Measurements from ENCODE around the gene MAGI1.

MAGI1 gene

GRCh38 chr3:66038726-66039589 is at the start of gene MAGI1:
MAGI1 (minus strand) TSS chr3:66038918; CDS start chr3:66038308, 610 bp downstream.
- Histone ChIP-seq H3K4me1 (ENCODE audit: control insufficient read depth, insufficient read depth, low read length) (no peaks in the 10 kb centered on the region), H3K27me3 (ENCODE audit: control insufficient read depth, insufficient read depth, low read length) (no peaks in the 10 kb centered on the region), H3K9ac (ENCODE audit: low read length) (peak within 1 kb of the TSS; percentile 29), H3K27ac (ENCODE audit: low read depth, low read length) (peak within 1 kb of the TSS; percentile 85), H3K4me3 (ENCODE audit: low read length) (peak within 1 kb of the TSS; percentile 87), H3K36me3 (ENCODE audit: control insufficient read depth, insufficient read depth, low read length) (no peaks in the 10 kb centered on the region)

DNA sequence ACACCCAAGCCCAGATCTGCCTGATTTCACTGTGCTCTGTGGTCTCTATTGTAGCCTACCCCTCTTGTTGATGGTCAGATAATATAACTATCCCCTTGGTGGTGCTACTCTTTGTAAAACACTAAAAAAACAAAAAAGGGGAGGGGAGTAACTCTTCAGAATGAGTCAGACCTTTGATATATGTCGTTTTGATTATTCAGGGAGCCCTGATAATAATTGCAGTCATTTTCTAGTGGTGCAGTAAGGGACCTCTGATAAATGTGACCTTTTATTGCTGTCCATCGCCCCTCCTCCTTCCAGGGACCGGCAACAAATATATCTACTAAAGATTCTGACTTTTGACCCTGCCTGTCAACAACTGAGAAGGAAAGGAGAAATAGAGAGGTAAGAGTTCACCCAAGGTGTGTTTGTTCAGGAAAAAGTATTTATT is 45.1 kb upstream of the MAGI1 start:
- no peaks in the 10 kb centered on the region for H3K27me3 ChIP-seq (ENCODE audit: control insufficient read depth, insufficient read depth, low read length)
- no peaks in the 10 kb centered on the region for H3K4me1 ChIP-seq (ENCODE audit: control insufficient read depth, insufficient read depth, low read length)
- no peak overlapping the region for H3K4me3 ChIP-seq (ENCODE audit: low read length)
- H3K36me3 ChIP-seq (ENCODE audit: control insufficient read depth, insufficient read depth, low read length) = no peaks in the 10 kb centered on the region
- no peak overlapping the region for H3K9ac ChIP-seq (ENCODE audit: low read length)
- H3K27ac ChIP-seq (ENCODE audit: low read depth, low read length) = no peak overlapping the region

GRCh38 chr3:66083096-66083678 is 44.5 kb upstream of the MAGI1 start:
- no peaks in the 10 kb centered on the region for H3K36me3 ChIP-seq (ENCODE audit: control insufficient read depth, insufficient read depth, low read length)
- H3K4me1 ChIP-seq (ENCODE audit: control insufficient read depth, insufficient read depth, low read length) = no peaks in the 10 kb centered on the region
- no peaks in the 10 kb centered on the region for H3K27me3 ChIP-seq (ENCODE audit: control insufficient read depth, insufficient read depth, low read length)
- no peak overlapping the region for H3K9ac ChIP-seq (ENCODE audit: low read length)
- H3K27ac ChIP-seq (ENCODE audit: low read depth, low read length) = no peak overlapping the region
- H3K4me3 ChIP-seq (ENCODE audit: low read length) = no peak overlapping the region

DNA sequence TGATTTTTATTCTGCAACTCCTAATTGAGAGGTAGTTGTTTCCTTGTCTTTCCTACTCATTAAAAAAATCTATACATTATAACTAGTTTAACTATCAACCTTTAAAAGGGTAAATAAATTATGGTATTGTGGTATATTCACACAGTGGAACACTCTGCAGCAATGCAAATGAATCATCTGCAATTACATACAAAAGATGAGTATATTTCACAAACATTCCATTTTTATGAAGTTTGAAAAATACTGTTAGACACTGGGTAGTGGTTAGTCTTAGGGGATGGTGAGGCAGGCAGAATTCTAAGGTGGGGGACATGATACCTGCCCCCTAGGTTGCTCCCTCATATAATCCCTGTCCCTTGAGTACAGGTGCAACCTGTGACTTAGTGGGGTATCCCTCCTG is 44.0 kb upstream of the MAGI1 start:
- Histone ChIP-seq H3K27ac (ENCODE audit: low read depth, low read length) (no peak overlapping the region), H3K27me3 (ENCODE audit: control insufficient read depth, insufficient read depth, low read length) (no peaks in the 10 kb centered on the region), H3K9ac (ENCODE audit: low read length) (no peak overlapping the region), H3K4me1 (ENCODE audit: control insufficient read depth, insufficient read depth, low read length) (no peaks in the 10 kb centered on the region), H3K4me3 (ENCODE audit: low read length) (no peak overlapping the region), H3K36me3 (ENCODE audit: control insufficient read depth, insufficient read depth, low read length) (no peaks in the 10 kb centered on the region)

GRCh38 chr3:66080167-66080566 is 41.4 kb upstream of the MAGI1 start:
- Histone ChIP-seq H3K4me1 (ENCODE audit: control insufficient read depth, insufficient read depth, low read length) (no peaks in the 10 kb centered on the region), H3K27me3 (ENCODE audit: control insufficient read depth, insufficient read depth, low read length) (no peaks in the 10 kb centered on the region), H3K27ac (ENCODE audit: low read depth, low read length) (no peak overlapping the region), H3K9ac (ENCODE audit: low read length) (no peak overlapping the region), H3K36me3 (ENCODE audit: control insufficient read depth, insufficient read depth, low read length) (no peaks in the 10 kb centered on the region), H3K4me3 (ENCODE audit: low read length) (no peak overlapping the region)

DNA sequence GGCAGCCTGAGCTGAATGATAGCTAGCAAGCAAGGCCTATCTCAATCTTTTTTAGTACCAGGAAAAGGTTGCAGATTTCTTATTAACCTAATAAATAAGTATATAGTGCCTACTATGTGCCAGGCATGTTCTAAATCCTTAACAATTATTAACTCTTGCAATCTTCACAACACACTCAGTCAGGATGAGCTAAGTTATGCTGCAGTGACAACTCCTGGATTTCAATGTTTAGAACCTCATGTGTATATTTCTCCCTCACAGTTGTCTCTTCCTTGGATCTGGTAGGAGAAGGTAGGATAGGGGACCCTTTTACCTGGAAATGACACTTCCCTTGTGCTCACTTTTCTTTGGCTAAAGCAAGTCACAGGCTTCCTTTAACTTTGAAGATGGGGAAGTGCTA is 39.3 kb upstream of the MAGI1 start:
- H3K4me1 ChIP-seq (ENCODE audit: control insufficient read depth, insufficient read depth, low read length) = no peaks in the 10 kb centered on the region
- no peaks in the 10 kb centered on the region for H3K36me3 ChIP-seq (ENCODE audit: control insufficient read depth, insufficient read depth, low read length)
- no peak overlapping the region for H3K27ac ChIP-seq (ENCODE audit: low read depth, low read length)
- no peaks in the 10 kb centered on the region for H3K27me3 ChIP-seq (ENCODE audit: control insufficient read depth, insufficient read depth, low read length)
- H3K9ac ChIP-seq (ENCODE audit: low read length) = no peak overlapping the region
- H3K4me3 ChIP-seq (ENCODE audit: low read length) = no peak overlapping the region

DNA sequence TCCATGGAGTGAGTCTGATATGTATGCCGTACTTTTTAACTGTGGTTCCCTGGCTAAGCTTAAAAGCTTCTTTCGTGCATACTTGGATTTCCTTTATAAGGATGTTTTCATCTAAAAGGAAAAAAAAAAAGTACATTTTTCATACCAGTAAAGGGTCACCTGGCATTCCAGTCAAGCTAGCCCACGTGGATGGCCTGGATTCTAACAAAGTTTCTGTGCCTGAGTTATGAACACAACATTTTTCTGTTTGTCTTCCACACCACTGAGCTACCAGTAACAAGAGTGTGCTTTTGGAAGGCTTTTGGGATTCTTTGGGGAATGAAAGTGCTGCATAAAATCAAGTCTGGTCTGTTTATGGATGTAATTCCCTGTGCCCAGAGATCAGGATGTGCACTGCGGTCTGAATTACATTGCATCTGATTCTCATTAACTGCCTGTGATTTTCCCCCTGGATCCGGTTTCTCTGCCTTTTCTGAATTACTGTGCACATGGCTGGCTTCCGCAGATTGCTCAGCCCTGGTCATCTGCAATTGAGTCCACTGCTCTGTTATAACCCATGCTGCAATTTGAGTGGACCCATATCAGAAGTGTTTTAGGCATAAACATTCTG is 38.2 kb upstream of the MAGI1 start:
- no peak overlapping the region for H3K27ac ChIP-seq (ENCODE audit: low read depth, low read length)
- no peaks in the 10 kb centered on the region for H3K4me1 ChIP-seq (ENCODE audit: control insufficient read depth, insufficient read depth, low read length)
- no peak overlapping the region for H3K9ac ChIP-seq (ENCODE audit: low read length)
- H3K4me3 ChIP-seq (ENCODE audit: low read length) = no peak overlapping the region
- H3K36me3 ChIP-seq (ENCODE audit: control insufficient read depth, insufficient read depth, low read length) = no peaks in the 10 kb centered on the region
- H3K27me3 ChIP-seq (ENCODE audit: control insufficient read depth, insufficient read depth, low read length) = no peaks in the 10 kb centered on the region

- no peak overlapping the region for H3K27ac ChIP-seq (ENCODE audit: low read depth, low read length)
- H3K9ac ChIP-seq (ENCODE audit: low read length) = no peak overlapping the region
- H3K4me3 ChIP-seq (ENCODE audit: low read length) = no peak overlapping the region
- H3K4me1 ChIP-seq (ENCODE audit: control insufficient read depth, insufficient read depth, low read length) = no peaks in the 10 kb centered on the region
- no peaks in the 10 kb centered on the region for H3K27me3 ChIP-seq (ENCODE audit: control insufficient read depth, insufficient read depth, low read length)
- H3K36me3 ChIP-seq (ENCODE audit: control insufficient read depth, insufficient read depth, low read length) = no peaks in the 10 kb centered on the region
Measured at GRCh38 chr3:66075281-66075680, 36.6 kb upstream of the MAGI1 start.

- H3K27ac ChIP-seq (ENCODE audit: low read depth, low read length) = no peak overlapping the region
- H3K36me3 ChIP-seq (ENCODE audit: control insufficient read depth, insufficient read depth, low read length) = no peaks in the 10 kb centered on the region
- no peak overlapping the region for H3K4me3 ChIP-seq (ENCODE audit: low read length)
- no peaks in the 10 kb centered on the region for H3K27me3 ChIP-seq (ENCODE audit: control insufficient read depth, insufficient read depth, low read length)
- no peaks in the 10 kb centered on the region for H3K4me1 ChIP-seq (ENCODE audit: control insufficient read depth, insufficient read depth, low read length)
- no peak overlapping the region for H3K9ac ChIP-seq (ENCODE audit: low read length)
Measured at GRCh38 chr3:66073464-66074141, 34.9 kb upstream of the MAGI1 start.

GRCh38 chr3:66068255-66068654 is 29.5 kb upstream of the MAGI1 start:
- H3K4me3 ChIP-seq (ENCODE audit: low read length) = no peak overlapping the region
- no peak overlapping the region for H3K9ac ChIP-seq (ENCODE audit: low read length)
- H3K27me3 ChIP-seq (ENCODE audit: control insufficient read depth, insufficient read depth, low read length) = no peaks in the 10 kb centered on the region
- no peak overlapping the region for H3K27ac ChIP-seq (ENCODE audit: low read depth, low read length)
- no peaks in the 10 kb centered on the region for H3K4me1 ChIP-seq (ENCODE audit: control insufficient read depth, insufficient read depth, low read length)
- H3K36me3 ChIP-seq (ENCODE audit: control insufficient read depth, insufficient read depth, low read length) = no peaks in the 10 kb centered on the region

DNA sequence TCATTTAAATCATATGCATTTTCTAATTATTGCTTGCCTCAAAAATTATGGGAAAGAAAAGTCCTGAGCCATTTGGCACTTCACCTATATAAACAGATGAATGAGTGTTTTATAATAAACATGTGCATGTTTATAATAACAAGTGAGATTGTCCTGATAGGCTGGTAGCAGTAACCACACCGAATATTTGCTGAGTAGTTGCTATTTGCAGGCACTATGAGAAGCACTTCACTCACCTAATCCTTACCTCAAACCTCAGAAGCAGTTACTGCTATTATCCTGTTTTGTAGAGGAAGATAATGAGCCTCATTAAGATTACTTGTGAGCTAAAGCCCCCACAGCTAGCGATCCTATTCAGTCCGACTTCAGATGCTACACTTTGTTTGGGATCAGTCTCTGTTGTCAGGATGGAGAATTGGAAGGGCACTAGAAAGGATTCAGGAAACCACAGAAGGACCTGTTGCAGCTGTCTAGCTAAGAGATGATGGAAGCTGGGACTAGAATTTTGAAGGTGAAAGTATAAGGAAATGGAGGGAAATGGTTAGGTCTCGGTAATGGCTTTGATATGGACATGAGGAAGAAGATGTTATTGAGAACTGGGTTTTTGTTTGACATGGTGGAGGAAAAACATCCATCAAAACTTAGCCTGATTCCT is 28.4 kb upstream of the MAGI1 start:
- Histone ChIP-seq H3K36me3 (ENCODE audit: control insufficient read depth, insufficient read depth, low read length) (no peaks in the 10 kb centered on the region), H3K4me1 (ENCODE audit: control insufficient read depth, insufficient read depth, low read length) (no peaks in the 10 kb centered on the region), H3K27me3 (ENCODE audit: control insufficient read depth, insufficient read depth, low read length) (no peaks in the 10 kb centered on the region), H3K9ac (ENCODE audit: low read length) (no peak overlapping the region), H3K27ac (ENCODE audit: low read depth, low read length) (no peak overlapping the region), H3K4me3 (ENCODE audit: low read length) (no peak overlapping the region)

- H3K36me3 ChIP-seq (ENCODE audit: control insufficient read depth, insufficient read depth, low read length) = no peaks in the 10 kb centered on the region
- H3K27ac ChIP-seq (ENCODE audit: low read depth, low read length) = no peak overlapping the region
Measured at GRCh38 chr3:66055289-66055688, 16.6 kb upstream of the MAGI1 start.

More at GRCh38 chr3:66055289-66055688, 16.6 kb upstream of the MAGI1 start:
- no peaks in the 10 kb centered on the region for H3K27me3 ChIP-seq (ENCODE audit: control insufficient read depth, insufficient read depth, low read length)
- H3K9ac ChIP-seq (ENCODE audit: low read length) = no peak overlapping the region
- H3K4me1 ChIP-seq (ENCODE audit: control insufficient read depth, insufficient read depth, low read length) = no peaks in the 10 kb centered on the region
- no peak overlapping the region for H3K4me3 ChIP-seq (ENCODE audit: low read length)
